ENCODE measurements around the gene RPS3. TPM values are rescaled to one million over a fixed set of nuclear protein-coding genes. Genes with fewer than 3 reads are reported as not detected.

The RPS3 gene
- 1,000 to 10,000 TPM; 1,036 to 2,104 TPM for total RNA-seq
- polyA plus RNA-seq: 1,000 to 10,000 TPM; 2,193 to 2,813 TPM
- long read RNA-seq, donor 1, transcript RPS3-217 (7 exons, 2,097 nt): major isoform, 1,941 of 3,203 reads
- long read RNA-seq, donor 1, transcript RPS3-214 (4 exons, 1,878 nt): minor isoform, 10 of 3,203 reads
- long read RNA-seq, donor 1, transcript RPS3-216 (7 exons, 796 nt): minor isoform, 6 of 3,203 reads
- long read RNA-seq, donor 1, transcript RPS3-203 (6 exons, 866 nt): minor isoform, 69 of 3,203 reads
- long read RNA-seq, donor 1, partial matches to known transcripts: 1,089 of 3,203 reads
- long read RNA-seq, donor 1, other reads (novel, unspliced or antisense): 79 of 3,203 reads
- long read RNA-seq, donor 2, transcript RPS3-217 (7 exons, 2,097 nt): major isoform, 690 of 1,246 reads
- long read RNA-seq, donor 2, transcript RPS3-203 (6 exons, 866 nt): minor isoform, 67 of 1,246 reads
- long read RNA-seq, donor 2, transcript RPS3-214 (4 exons, 1,878 nt): minor isoform, 13 of 1,246 reads
- long read RNA-seq, donor 2, partial matches to known transcripts: 405 of 1,246 reads
- long read RNA-seq, donor 2, other reads (novel, unspliced or antisense): 64 of 1,246 reads
- long read RNA-seq, donor 3, transcript RPS3-203 (6 exons, 866 nt): minor isoform, 104 of 1,580 reads
- long read RNA-seq, donor 3, transcript RPS3-217 (7 exons, 2,097 nt): major isoform, 907 of 1,580 reads
- long read RNA-seq, donor 3, transcript RPS3-214 (4 exons, 1,878 nt): minor isoform, 8 of 1,580 reads
- long read RNA-seq, donor 3, partial matches to known transcripts: 459 of 1,580 reads
- long read RNA-seq, donor 3, other reads (novel, unspliced or antisense): 91 of 1,580 reads
- long read RNA-seq, donor 4, transcript RPS3-214 (4 exons, 1,878 nt): minor isoform, 18 of 1,411 reads
- long read RNA-seq, donor 4, transcript RPS3-203 (6 exons, 866 nt): minor isoform, 88 of 1,411 reads
- long read RNA-seq, donor 4, transcript RPS3-217 (7 exons, 2,097 nt): major isoform, 713 of 1,411 reads
- long read RNA-seq, donor 4, partial matches to known transcripts: 554 of 1,411 reads
- long read RNA-seq, donor 4, other reads (novel, unspliced or antisense): 30 of 1,411 reads
- long read RNA-seq, donor 5, transcript RPS3-217 (7 exons, 2,097 nt): major isoform, 1,572 of 2,947 reads
- long read RNA-seq, donor 5, transcript RPS3-214 (4 exons, 1,878 nt): minor isoform, 15 of 2,947 reads
- long read RNA-seq, donor 5, transcript RPS3-203 (6 exons, 866 nt): minor isoform, 142 of 2,947 reads
- long read RNA-seq, donor 5, transcript RPS3-209 (7 exons, 1,306 nt): minor isoform, 8 of 2,947 reads
- long read RNA-seq, donor 5, partial matches to known transcripts: 1,003 of 2,947 reads
- long read RNA-seq, donor 5, other reads (novel, unspliced or antisense): 195 of 2,947 reads

DNA sequence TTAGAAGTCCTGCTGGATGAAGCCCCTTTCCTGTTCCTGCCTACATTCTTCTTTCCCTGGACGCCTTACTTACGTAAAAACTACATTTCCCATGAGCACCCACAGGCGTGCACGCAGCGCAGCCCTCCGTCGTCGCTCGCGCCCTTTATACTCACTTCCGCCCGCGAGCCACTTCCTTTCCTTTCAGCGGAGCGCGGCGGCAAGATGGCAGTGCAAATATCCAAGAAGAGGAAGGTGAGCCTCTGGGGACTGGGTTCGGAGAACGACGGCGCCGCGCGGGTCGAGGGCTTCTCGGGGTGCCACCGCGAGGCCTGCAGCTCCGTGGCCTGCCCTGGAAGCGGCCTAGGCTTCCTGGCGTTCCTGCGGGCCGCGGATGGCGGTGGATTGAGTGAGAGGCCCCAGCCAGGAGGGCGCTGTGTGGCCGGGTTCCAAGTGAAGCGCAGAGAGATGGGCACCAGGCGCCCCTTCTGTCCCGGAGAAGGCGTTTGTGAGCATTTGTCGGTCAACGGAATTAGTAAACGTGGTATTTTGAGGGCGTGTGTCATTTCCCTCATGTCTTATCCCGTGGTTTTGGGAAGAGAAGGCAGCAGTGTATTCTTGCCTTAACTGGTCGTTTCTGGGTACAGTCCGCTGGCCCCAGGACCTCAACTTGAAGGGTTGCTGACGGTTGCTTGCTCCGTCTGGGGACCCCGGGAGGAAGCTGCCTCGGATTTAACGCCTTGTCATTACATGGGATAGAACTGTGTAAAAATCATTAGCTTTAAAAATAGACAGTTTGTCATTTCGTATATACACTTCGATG, at the start of gene RPS3:
TSS of gene RPS3 (plus strand) at position 175 of the 802 bp plus-strand sequence. CDS start at position 205, 30 bp downstream.
- WGBS, 2 donors: 0% methylated on average over 55 of the region's 55 CpGs
- Histone ChIP-seq H3K9me3 (ENCODE audit: control insufficient read depth in 4 of 4, insufficient read depth in 3 of 4, low read length in 3 of 4) (no peaks in the 10 kb centered on the region), H3K9ac (ENCODE audit: insufficient read depth in 1 of 2, low read length in 2 of 2) (peak within 1 kb of the TSS; percentile 95 to 100), H3K36me3 (ENCODE audit: control insufficient read depth in 4 of 4, insufficient read depth in 4 of 4, low read length in 4 of 4) (peaks cover 27 to 45% (median 34%) of the 10 kb centered on the region in 4 donors), H3K27ac (ENCODE audit: low read depth in 1 of 2, low read length in 1 of 2) (peak within 1 kb of the TSS; percentile 85 to 93), H3K4me1 (ENCODE audit: control insufficient read depth in 5 of 5, insufficient read depth in 5 of 5, low read length in 5 of 5) (peaks cover 5 to 21% (median 14%) of the 10 kb centered on the region in 5 donors), H3K4me3 (peak within 1 kb of the TSS; percentile 76), H3K27me3 (ENCODE audit: control insufficient read depth in 3 of 3, insufficient read depth in 3 of 3, low read length in 2 of 3) (no peaks in the 10 kb centered on the region)
- TF ChIP-seq, protein P1, sequence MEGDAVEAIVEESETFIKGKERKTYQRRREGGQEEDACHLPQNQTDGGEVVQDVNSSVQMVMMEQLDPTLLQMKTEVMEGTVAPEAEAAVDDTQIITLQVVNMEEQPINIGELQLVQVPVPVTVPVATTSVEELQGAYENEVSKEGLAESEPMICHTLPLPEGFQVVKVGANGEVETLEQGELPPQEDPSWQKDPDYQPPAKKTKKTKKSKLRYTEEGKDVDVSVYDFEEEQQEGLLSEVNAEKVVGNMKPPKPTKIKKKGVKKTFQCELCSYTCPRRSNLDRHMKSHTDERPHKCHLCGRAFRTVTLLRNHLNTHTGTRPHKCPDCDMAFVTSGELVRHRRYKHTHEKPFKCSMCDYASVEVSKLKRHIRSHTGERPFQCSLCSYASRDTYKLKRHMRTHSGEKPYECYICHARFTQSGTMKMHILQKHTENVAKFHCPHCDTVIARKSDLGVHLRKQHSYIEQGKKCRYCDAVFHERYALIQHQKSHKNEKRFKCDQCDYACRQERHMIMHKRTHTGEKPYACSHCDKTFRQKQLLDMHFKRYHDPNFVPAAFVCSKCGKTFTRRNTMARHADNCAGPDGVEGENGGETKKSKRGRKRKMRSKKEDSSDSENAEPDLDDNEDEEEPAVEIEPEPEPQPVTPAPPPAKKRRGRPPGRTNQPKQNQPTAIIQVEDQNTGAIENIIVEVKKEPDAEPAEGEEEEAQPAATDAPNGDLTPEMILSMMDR (IDR thresholded peaks at IDR 0.05; ENCODE audit: control extremely low read depth, extremely low read depth): peak; percentile 9
- DNase-seq (peak; percentile 95 to 97 (median 96)), ATAC-seq (ENCODE audit: insufficient read depth, low FRiP score) (peak; percentile 95)

GRCh38 chr11:75349521-75350116, 49.7 kb upstream of the RPS3 start:
- H3K27me3 ChIP-seq (ENCODE audit: control insufficient read depth in 3 of 3, insufficient read depth in 3 of 3, low read length in 2 of 3): no peaks in the 10 kb centered on the region
- TF ChIP-seq, protein P1 (IDR thresholded peaks at IDR 0.05; ENCODE audit: control extremely low read depth, extremely low read depth): no peak
- H3K4me1 ChIP-seq (ENCODE audit: control insufficient read depth in 5 of 5, insufficient read depth in 5 of 5, low read length in 5 of 5): peaks cover 6 to 73% (median 45%) of the 10 kb centered on the region in 5 donors
- H3K9ac ChIP-seq (ENCODE audit: insufficient read depth in 1 of 2, low read length in 2 of 2): peak overlapping the region in 1 of 2 donors; percentile 91
- DNase-seq: no peak
- peak overlapping the region; percentile 21 to 97 for H3K27ac ChIP-seq (ENCODE audit: low read depth in 1 of 2, low read length in 1 of 2)
- H3K9me3 ChIP-seq (ENCODE audit: control insufficient read depth in 4 of 4, insufficient read depth in 3 of 4, low read length in 3 of 4): no peaks in the 10 kb centered on the region
- no peak for ATAC-seq (ENCODE audit: insufficient read depth, low FRiP score)
- WGBS, 2 donors: 43 to 53% methylated on average over 4 of the region's 4 CpGs
- peaks cover 0 to 7% (median 0%) of the 10 kb centered on the region in 4 donors for H3K36me3 ChIP-seq (ENCODE audit: control insufficient read depth in 4 of 4, insufficient read depth in 4 of 4, low read length in 4 of 4)
- H3K4me3 ChIP-seq: peak overlapping the region; percentile 68

Measured in lung (tissue), 16 donors.